ENCODE measurements around the gene TSPO2. TPM values are rescaled to one million over a fixed set of nuclear protein-coding genes. Genes with fewer than 3 reads are reported as not detected.

TSPO2 gene
- total and polyA plus RNA-seq, 2 of the 13 experiments (the other 11 are each of a cell fraction or from before 2014, with no cell fraction given): 0.55 TPM; not detected in 1

- TF ChIP-seq RAD51 (IDR thresholded peaks at IDR 0.05; ENCODE audit: borderline replicate concordance) (no peak), MAFG (CRISPR knock-in tag; IDR thresholded peaks at IDR 0.05) (no peak), KAT8 (CRISPR knock-in tag; IDR thresholded peaks at IDR 0.05) (peak; percentile 93), ZSCAN5A (CRISPR knock-in tag; IDR thresholded peaks at IDR 0.05; ENCODE audit: borderline replicate concordance) (peak; percentile 41; the same call in 1 of the 2 replicates), CTCF (CRISPR knock-in tag; IDR thresholded peaks at IDR 0.05) (peak; percentile 66; the same call in 1 of the 2 replicates), THAP7 (CRISPR knock-in tag; IDR thresholded peaks at IDR 0.05) (peak; percentile 89), SP140L (CRISPR knock-in tag; IDR thresholded peaks at IDR 0.05; ENCODE audit: borderline replicate concordance) (no peak), KDM1A (CRISPR knock-in tag; IDR thresholded peaks at IDR 0.05) (no peak), NR2F6 (IDR thresholded peaks at IDR 0.05) (no peak; the same call in 1 of the 2 replicates), NR2F6 (CRISPR knock-in tag; IDR thresholded peaks at IDR 0.05) (peak; percentile 19; the same call in 1 of the 2 replicates), ZSCAN30 (CRISPR knock-in tag; IDR thresholded peaks at IDR 0.05) (no peak), TEAD2 (CRISPR knock-in tag; IDR thresholded peaks at IDR 0.05) (0 out of 2 replicates have a peak, but pooled peaks have one; percentile 9), ZNF446 (CRISPR knock-in tag; IDR thresholded peaks at IDR 0.05) (peak; percentile 73; the same call in 1 of the 2 replicates), ZBTB43 (CRISPR knock-in tag; conservative IDR thresholded peaks at IDR 0.05) (0 out of 2 replicates have a peak, but pooled peaks have one; percentile 33), MBD4 (IDR thresholded peaks at IDR 0.05; ENCODE audit: borderline replicate concordance, low read length) (no peak), ZNF24 (IDR thresholded peaks at IDR 0.05) (no peak)
- TF ChIP-seq, protein P1, sequence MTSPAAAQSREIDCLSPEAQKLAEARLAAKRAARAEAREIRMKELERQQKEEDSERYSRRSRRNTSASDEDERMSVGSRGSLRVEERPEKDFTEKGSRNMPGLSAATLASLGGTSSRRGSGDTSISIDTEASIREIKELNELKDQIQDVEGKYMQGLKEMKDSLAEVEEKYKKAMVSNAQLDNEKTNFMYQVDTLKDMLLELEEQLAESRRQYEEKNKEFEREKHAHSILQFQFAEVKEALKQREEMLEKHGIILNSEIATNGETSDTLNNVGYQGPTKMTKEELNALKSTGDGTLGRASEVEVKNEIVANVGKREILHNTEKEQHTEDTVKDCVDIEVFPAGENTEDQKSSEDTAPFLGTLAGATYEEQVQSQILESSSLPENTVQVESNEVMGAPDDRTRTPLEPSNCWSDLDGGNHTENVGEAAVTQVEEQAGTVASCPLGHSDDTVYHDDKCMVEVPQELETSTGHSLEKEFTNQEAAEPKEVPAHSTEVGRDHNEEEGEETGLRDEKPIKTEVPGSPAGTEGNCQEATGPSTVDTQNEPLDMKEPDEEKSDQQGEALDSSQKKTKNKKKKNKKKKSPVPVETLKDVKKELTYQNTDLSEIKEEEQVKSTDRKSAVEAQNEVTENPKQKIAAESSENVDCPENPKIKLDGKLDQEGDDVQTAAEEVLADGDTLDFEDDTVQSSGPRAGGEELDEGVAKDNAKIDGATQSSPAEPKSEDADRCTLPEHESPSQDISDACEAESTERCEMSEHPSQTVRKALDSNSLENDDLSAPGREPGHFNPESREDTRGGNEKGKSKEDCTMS (CRISPR knock-in tag; conservative IDR thresholded peaks at IDR 0.05): no peak
- TF ChIP-seq, protein P2, sequence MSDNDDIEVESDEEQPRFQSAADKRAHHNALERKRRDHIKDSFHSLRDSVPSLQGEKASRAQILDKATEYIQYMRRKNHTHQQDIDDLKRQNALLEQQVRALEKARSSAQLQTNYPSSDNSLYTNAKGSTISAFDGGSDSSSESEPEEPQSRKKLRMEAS (IDR thresholded peaks at IDR 0.05): peak; percentile 65; the same call in 1 of the 2 replicates
- TF ChIP-seq, protein P3, sequence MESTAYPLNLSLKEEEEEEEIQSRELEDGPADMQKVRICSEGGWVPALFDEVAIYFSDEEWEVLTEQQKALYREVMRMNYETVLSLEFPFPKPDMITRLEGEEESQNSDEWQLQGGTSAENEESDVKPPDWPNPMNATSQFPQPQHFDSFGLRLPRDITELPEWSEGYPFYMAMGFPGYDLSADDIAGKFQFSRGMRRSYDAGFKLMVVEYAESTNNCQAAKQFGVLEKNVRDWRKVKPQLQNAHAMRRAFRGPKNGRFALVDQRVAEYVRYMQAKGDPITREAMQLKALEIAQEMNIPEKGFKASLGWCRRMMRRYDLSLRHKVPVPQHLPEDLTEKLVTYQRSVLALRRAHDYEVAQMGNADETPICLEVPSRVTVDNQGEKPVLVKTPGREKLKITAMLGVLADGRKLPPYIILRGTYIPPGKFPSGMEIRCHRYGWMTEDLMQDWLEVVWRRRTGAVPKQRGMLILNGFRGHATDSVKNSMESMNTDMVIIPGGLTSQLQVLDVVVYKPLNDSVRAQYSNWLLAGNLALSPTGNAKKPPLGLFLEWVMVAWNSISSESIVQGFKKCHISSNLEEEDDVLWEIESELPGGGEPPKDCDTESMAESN (CRISPR knock-in tag; conservative IDR thresholded peaks at IDR 0.05): no peak
Measured at GRCh38 chr6:41071923-41072835, 29.9 kb downstream of the TSPO2 start, which contains the start of gene OARD1 (continued).

Data from HepG2 (cell line).